GM18499 (cell line): ENCODE data around the gene FBLN5.
"Not testable (repeated sequence)": the region's sequence is repeated elsewhere in the genome, so short reads cannot be mapped to it uniquely, and the experiment has no call there.

ENCODE experiments used
- ATAC-seq: cut with Tn5 transposase; IDR thresholded peaks from one replicate; pipeline ENCODE4 v1.9.1; 2021; ENCODE audit warnings: moderate number of reproducible peaks; ENCODE audit not compliant: insufficient read depth, unreplicated experiment

FBLN5 gene

GRCh38 chr14:91888641-91889476 lies 58.6 kb downstream of the FBLN5 start:
- no peak for ATAC-seq

- ATAC-seq, result no peak
These were observed 60.5 kb downstream of the FBLN5 start for GRCh38 chr14:91886961-91887360.

GRCh38 chr14:91885839-91886238 lies 61.7 kb downstream of the FBLN5 start:
- ATAC-seq, result no peak

GRCh38 chr14:91885113-91885712 lies 62.3 kb downstream of the FBLN5 start:
- no peak for ATAC-seq

- no peak for ATAC-seq
These were observed 62.8 kb downstream of the FBLN5 start for GRCh38 chr14:91884664-91885063.

- no peak for ATAC-seq
These were observed 63.7 kb downstream of the FBLN5 start for GRCh38 chr14:91883753-91884152.

GRCh38 chr14:91882776-91883175 lies 64.7 kb downstream of the FBLN5 start:
- ATAC-seq, result no peak

- no peak for ATAC-seq
These were observed 65.1 kb downstream of the FBLN5 start for GRCh38 chr14:91882369-91882768.

- ATAC-seq, result no peak
These were observed 68.3 kb downstream of the FBLN5 start for GRCh38 chr14:91879196-91879595.

- no peak for ATAC-seq
These were observed 69.2 kb downstream of the FBLN5 start for GRCh38 chr14:91878274-91878673.

- ATAC-seq, result no peak
These were observed 70.0 kb downstream of the FBLN5 start for GRCh38 chr14:91877376-91877915.

- no peak for ATAC-seq
These were observed 71.0 kb downstream of the FBLN5 start for GRCh38 chr14:91876492-91876891.

- ATAC-seq, result no peak
These were observed 71.8 kb downstream of the FBLN5 start for GRCh38 chr14:91875525-91876286.

- peak; percentile 52 for ATAC-seq
These were observed 73.8 kb downstream of the FBLN5 start for GRCh38 chr14:91873471-91874415.

- no peak for ATAC-seq
These were observed 74.7 kb downstream of the FBLN5 start for GRCh38 chr14:91872517-91873470.

- ATAC-seq, result peak; percentile 37
These were observed 75.4 kb downstream of the FBLN5 start for GRCh38 chr14:91872011-91872501.

GRCh38 chr14:91871401-91871800 lies 76.1 kb downstream of the FBLN5 start:
- not testable (repeated sequence) for ATAC-seq

GRCh38 chr14:91870890-91871289 lies 76.6 kb downstream of the FBLN5 start:
- no peak for ATAC-seq
